ENCODE results near the gene CDCA5.

The CDCA5 gene

GRCh38 chr11:65066805-65067291, 17.0 kb downstream of the CDCA5 start:
- H3K4me1 Mint-ChIP-seq: no peaks in the 10 kb centered on the region
- H3K27me3 Mint-ChIP-seq: no peaks in the 10 kb centered on the region
- no peak overlapping the region for H3K27ac Mint-ChIP-seq (ENCODE audit: low read depth)
- H3K36me3 Mint-ChIP-seq (ENCODE audit: insufficient read depth): no peaks in the 10 kb centered on the region
- ATAC-seq (replicated peaks; ENCODE audit: extremely low read depth, poor library complexity, severe bottlenecking): no peak
- H3K9me3 Mint-ChIP-seq: no peaks in the 10 kb centered on the region
- H3K4me3 Mint-ChIP-seq: no peak overlapping the region
- DNase-seq (ENCODE audit: low spot score in 2 of 2): no peak

- Mint-ChIP-seq H3K4me1 (no peaks in the 10 kb centered on the region), H3K27ac (ENCODE audit: low read depth) (no peak overlapping the region), H3K27me3 (no peaks in the 10 kb centered on the region), H3K4me3 (no peak overlapping the region), H3K9me3 (no peaks in the 10 kb centered on the region), H3K36me3 (ENCODE audit: insufficient read depth) (no peaks in the 10 kb centered on the region)
- ATAC-seq (replicated peaks; ENCODE audit: extremely low read depth, poor library complexity, severe bottlenecking) (no peak), DNase-seq (ENCODE audit: low spot score in 2 of 2) (no peak)
Measured at GRCh38 chr11:65066315-65066714, 17.5 kb downstream of the CDCA5 start.

GRCh38 chr11:65065851-65066250, 18.0 kb downstream of the CDCA5 start:
- Mint-ChIP-seq H3K4me3 (no peak overlapping the region), H3K4me1 (no peaks in the 10 kb centered on the region), H3K9me3 (no peaks in the 10 kb centered on the region), H3K27ac (ENCODE audit: low read depth) (no peak overlapping the region), H3K36me3 (ENCODE audit: insufficient read depth) (no peaks in the 10 kb centered on the region), H3K27me3 (no peaks in the 10 kb centered on the region)
- ATAC-seq (replicated peaks; ENCODE audit: extremely low read depth, poor library complexity, severe bottlenecking) (no peak), DNase-seq (ENCODE audit: low spot score in 2 of 2) (no peak)

- no peaks in the 10 kb centered on the region for H3K27me3 Mint-ChIP-seq
- ATAC-seq (replicated peaks; ENCODE audit: extremely low read depth, poor library complexity, severe bottlenecking) (no peak), DNase-seq (ENCODE audit: low spot score in 2 of 2) (no peak)
- no peak overlapping the region for H3K27ac Mint-ChIP-seq (ENCODE audit: low read depth)
- H3K4me1 Mint-ChIP-seq: no peaks in the 10 kb centered on the region
- H3K36me3 Mint-ChIP-seq (ENCODE audit: insufficient read depth): no peaks in the 10 kb centered on the region
- no peaks in the 10 kb centered on the region for H3K9me3 Mint-ChIP-seq
- H3K4me3 Mint-ChIP-seq: no peak overlapping the region
Measured at GRCh38 chr11:65064847-65065240, 19.0 kb downstream of the CDCA5 start.

- Mint-ChIP-seq H3K27ac (ENCODE audit: low read depth) (no peak overlapping the region), H3K9me3 (no peaks in the 10 kb centered on the region), H3K27me3 (no peaks in the 10 kb centered on the region), H3K36me3 (ENCODE audit: insufficient read depth) (no peaks in the 10 kb centered on the region), H3K4me1 (no peaks in the 10 kb centered on the region), H3K4me3 (no peak overlapping the region)
- no peak for DNase-seq (ENCODE audit: low spot score in 2 of 2)
- ATAC-seq (replicated peaks; ENCODE audit: extremely low read depth, poor library complexity, severe bottlenecking): no peak
Measured at GRCh38 chr11:65063532-65063931, 20.3 kb downstream of the CDCA5 start.

- no peaks in the 10 kb centered on the region for H3K36me3 Mint-ChIP-seq (ENCODE audit: insufficient read depth)
- H3K9me3 Mint-ChIP-seq: no peaks in the 10 kb centered on the region
- H3K4me3 Mint-ChIP-seq: no peak overlapping the region
- ATAC-seq (replicated peaks; ENCODE audit: extremely low read depth, poor library complexity, severe bottlenecking): no peak
- no peaks in the 10 kb centered on the region for H3K4me1 Mint-ChIP-seq
- DNase-seq (ENCODE audit: low spot score in 2 of 2): no peak
- no peaks in the 10 kb centered on the region for H3K27me3 Mint-ChIP-seq
- H3K27ac Mint-ChIP-seq (ENCODE audit: low read depth): no peak overlapping the region
Measured at GRCh38 chr11:65060913-65061408, 22.9 kb downstream of the CDCA5 start.

GRCh38 chr11:65059959-65060824, 23.6 kb downstream of the CDCA5 start:
- ATAC-seq (replicated peaks; ENCODE audit: extremely low read depth, poor library complexity, severe bottlenecking): no peak
- H3K9me3 Mint-ChIP-seq: no peaks in the 10 kb centered on the region
- no peak for DNase-seq (ENCODE audit: low spot score in 2 of 2)
- H3K4me1 Mint-ChIP-seq: no peaks in the 10 kb centered on the region
- H3K27me3 Mint-ChIP-seq: no peaks in the 10 kb centered on the region
- no peak overlapping the region for H3K27ac Mint-ChIP-seq (ENCODE audit: low read depth)
- no peak overlapping the region for H3K4me3 Mint-ChIP-seq
- no peaks in the 10 kb centered on the region for H3K36me3 Mint-ChIP-seq (ENCODE audit: insufficient read depth)

GRCh38 chr11:65059523-65059922, 24.3 kb downstream of the CDCA5 start:
- Mint-ChIP-seq H3K9me3 (no peaks in the 10 kb centered on the region), H3K27ac (ENCODE audit: low read depth) (no peak overlapping the region), H3K36me3 (ENCODE audit: insufficient read depth) (no peaks in the 10 kb centered on the region), H3K27me3 (no peaks in the 10 kb centered on the region), H3K4me1 (no peaks in the 10 kb centered on the region), H3K4me3 (no peak overlapping the region)
- no peak for DNase-seq (ENCODE audit: low spot score in 2 of 2)
- ATAC-seq (replicated peaks; ENCODE audit: extremely low read depth, poor library complexity, severe bottlenecking): no peak

- Mint-ChIP-seq H3K4me3 (no peak within 1 kb of the TSS), H3K27ac (ENCODE audit: low read depth) (no peak within 1 kb of the TSS), H3K9me3 (no peaks in the 10 kb centered on the region)
Measured at GRCh38 chr11:65058419-65059054, 25.3 kb downstream of the CDCA5 start, which contains the start of gene NAALADL1. Gene NAALADL1 (minus strand): TSS chr11:65058553. CDS start chr11:65058521, 32 bp downstream.

GRCh38 chr11:65058012-65058411, 25.8 kb downstream of the CDCA5 start:
- ATAC-seq (replicated peaks; ENCODE audit: extremely low read depth, poor library complexity, severe bottlenecking): no peak
- Mint-ChIP-seq H3K9me3 (no peaks in the 10 kb centered on the region), H3K36me3 (ENCODE audit: insufficient read depth) (no peaks in the 10 kb centered on the region), H3K4me3 (no peak overlapping the region), H3K4me1 (peaks cover 13% of the 10 kb centered on the region), H3K27ac (ENCODE audit: low read depth) (no peak overlapping the region), H3K27me3 (no peaks in the 10 kb centered on the region)
- no peak for DNase-seq (ENCODE audit: low spot score in 2 of 2)

More at GRCh38 chr11:65058419-65059054, 25.3 kb downstream of the CDCA5 start, which contains the start of gene NAALADL1:
- DNase-seq (ENCODE audit: low spot score in 2 of 2) (no peak), ATAC-seq (replicated peaks; ENCODE audit: extremely low read depth, poor library complexity, severe bottlenecking) (no peak)
- H3K27me3 Mint-ChIP-seq: no peaks in the 10 kb centered on the region
- no peaks in the 10 kb centered on the region for H3K36me3 Mint-ChIP-seq (ENCODE audit: insufficient read depth)
- H3K4me1 Mint-ChIP-seq: peaks cover 10% of the 10 kb centered on the region

GRCh38 chr11:65057526-65057925, 26.3 kb downstream of the CDCA5 start:
- ATAC-seq (replicated peaks; ENCODE audit: extremely low read depth, poor library complexity, severe bottlenecking) (no peak), DNase-seq (ENCODE audit: low spot score in 2 of 2) (no peak)
- no peaks in the 10 kb centered on the region for H3K36me3 Mint-ChIP-seq (ENCODE audit: insufficient read depth)
- H3K9me3 Mint-ChIP-seq: no peaks in the 10 kb centered on the region
- no peak overlapping the region for H3K27ac Mint-ChIP-seq (ENCODE audit: low read depth)
- peaks cover 13% of the 10 kb centered on the region for H3K4me1 Mint-ChIP-seq
- no peak overlapping the region for H3K4me3 Mint-ChIP-seq
- H3K27me3 Mint-ChIP-seq: no peaks in the 10 kb centered on the region

GRCh38 chr11:65056999-65057398, 26.8 kb downstream of the CDCA5 start:
- H3K36me3 Mint-ChIP-seq (ENCODE audit: insufficient read depth): no peaks in the 10 kb centered on the region
- H3K4me3 Mint-ChIP-seq: no peak overlapping the region
- H3K27ac Mint-ChIP-seq (ENCODE audit: low read depth): no peak overlapping the region
- peaks cover 13% of the 10 kb centered on the region for H3K4me1 Mint-ChIP-seq
- ATAC-seq (replicated peaks; ENCODE audit: extremely low read depth, poor library complexity, severe bottlenecking) (no peak), DNase-seq (ENCODE audit: low spot score in 2 of 2) (no peak)
- no peaks in the 10 kb centered on the region for H3K27me3 Mint-ChIP-seq
- H3K9me3 Mint-ChIP-seq: no peaks in the 10 kb centered on the region

- no peaks in the 10 kb centered on the region for H3K9me3 Mint-ChIP-seq
- no peak overlapping the region for H3K4me3 Mint-ChIP-seq
- no peak for DNase-seq (ENCODE audit: low spot score in 2 of 2)
- no peak overlapping the region for H3K27ac Mint-ChIP-seq (ENCODE audit: low read depth)
- no peaks in the 10 kb centered on the region for H3K36me3 Mint-ChIP-seq (ENCODE audit: insufficient read depth)
- H3K4me1 Mint-ChIP-seq: peaks cover 13% of the 10 kb centered on the region
- H3K27me3 Mint-ChIP-seq: no peaks in the 10 kb centered on the region
- no peak for ATAC-seq (replicated peaks; ENCODE audit: extremely low read depth, poor library complexity, severe bottlenecking)
Measured at GRCh38 chr11:65055538-65055937, 28.3 kb downstream of the CDCA5 start.

Measured in central memory CD8-positive, alpha-beta T cell (primary cell).